CD14-positive monocyte (primary cell): ENCODE measurements around the gene FAM149B1. TPM values are rescaled to one million over a fixed set of nuclear protein-coding genes. Genes with fewer than 3 reads are reported as not detected.
"Not testable (repeated sequence)": the region's sequence is repeated elsewhere in the genome, so short reads cannot be mapped to it uniquely, and the experiment has no call there.

Source experiments
- DNase-seq, 3 donors: peaks; one replicate each; pipeline ENCODE4 v3.0.0-alpha.2; 2011 to 2022
- H2AFZ ChIP-seq: 2 replicates; pipeline ENCODE4 v1.6.0; 2012; ENCODE audit warnings: mild to moderate bottlenecking, low read depth, low read length, inconsistent platforms; ENCODE audit not compliant: insufficient read depth, poor library complexity, severe bottlenecking
- H3K27ac ChIP-seq, 2 donors: 1 replicate in 1 of 2; 2 replicates in 1 of 2; pipeline ENCODE4 v1.5.1; 2012 to 2013; ENCODE audit warnings: low read length in 2 of 2, control low read depth in 1 of 2, inconsistent platforms in 1 of 2, low read depth in 1 of 2, mild to moderate bottlenecking in 1 of 2
- H3K27me3 ChIP-seq, 2 donors: one replicate each; pipeline versions ENCODE4 v1.6.0 to v1.6.1; 2011 to 2013; ENCODE audit warnings: low read length in 2 of 2; ENCODE audit not compliant: control insufficient read depth in 2 of 2, insufficient read depth in 2 of 2
- H3K36me3 ChIP-seq, 2 donors: replicated peaks in 1 of 2; 1 replicate in 1 of 2; 2 replicates in 1 of 2; pipeline versions ENCODE4 v1.5.1 to v1.6.1; 2012 to 2013; ENCODE audit warnings: low read length in 2 of 2, control low read depth in 1 of 2, inconsistent platforms in 1 of 2, mild to moderate bottlenecking in 1 of 2; ENCODE audit not compliant: insufficient read depth in 2 of 2, control insufficient read depth in 1 of 2
- H3K4me1 ChIP-seq, 2 donors: 1 replicate in 1 of 2; 2 replicates in 1 of 2; pipeline versions ENCODE4 v1.5.1 to v1.6.1; 2012 to 2013; ENCODE audit warnings: low read length in 2 of 2, control low read depth in 1 of 2, inconsistent platforms in 1 of 2, mild to moderate bottlenecking in 1 of 2, moderate library complexity in 1 of 2; ENCODE audit not compliant: insufficient read depth in 2 of 2, control insufficient read depth in 1 of 2
- H3K4me2 ChIP-seq: replicated peaks from 2 replicates; pipeline ENCODE3; 2012; ENCODE audit warnings: low read length, moderate library complexity, mild to moderate bottlenecking; ENCODE audit not compliant: poor library complexity, severe bottlenecking; ENCODE audit errors: extremely low read depth
- H3K4me3 ChIP-seq, 3 experiments: fragments of 200-600 bp in 1 of 3; sonication (generic) in 1 of 3; replicated peaks in 1 of 3; 1 replicate in 2 of 3; 2 replicates in 1 of 3; pipeline ENCODE4 v1.5.1; 2011 to 2013; ENCODE audit warnings: low read length in 3 of 3, mild to moderate bottlenecking in 3 of 3, control low read depth in 2 of 3, low read depth in 2 of 3, inconsistent platforms in 1 of 3, moderate library complexity in 1 of 3
- H3K79me2 ChIP-seq: 2 replicates; pipeline ENCODE4 v1.6.0; 2012; ENCODE audit warnings: mild to moderate bottlenecking, control low read depth, inconsistent platforms, low read length, moderate library complexity; ENCODE audit not compliant: insufficient read depth
- H3K9ac ChIP-seq: 2 replicates; pipeline ENCODE4 v1.6.0; 2017; ENCODE audit warnings: low read length, mild to moderate bottlenecking; ENCODE audit not compliant: insufficient read depth, poor library complexity, severe bottlenecking
- H3K9me3 ChIP-seq, 2 donors: replicated peaks in 1 of 2; 1 replicate in 1 of 2; 2 replicates in 1 of 2; pipeline versions ENCODE4 v1.5.1 to v1.6.1; 2012 to 2013; ENCODE audit warnings: low read length in 2 of 2, control low read depth in 1 of 2; ENCODE audit not compliant: control insufficient read depth in 1 of 2, insufficient read depth in 1 of 2
- H4K20me1 ChIP-seq: 2 replicates; pipeline ENCODE4 v1.6.0; 2012; ENCODE audit warnings: mild to moderate bottlenecking, low read length, control low read depth, moderate library complexity; ENCODE audit not compliant: insufficient read depth
- H3K27ac Mint-ChIP-seq, 7 donors: one replicate each; pipeline ENCODE4 v1.8.0; 2020; ENCODE audit warnings: mild to moderate bottlenecking in 7 of 7, mixed read lengths in 7 of 7, moderate library complexity in 6 of 7, inconsistent platforms in 2 of 7
- H3K27me3 Mint-ChIP-seq, 3 donors: one replicate each; pipeline ENCODE4 v1.8.0; 2021 to 2022; ENCODE audit warnings: low read depth in 3 of 3, mild to moderate bottlenecking in 3 of 3, mixed read lengths in 3 of 3, moderate library complexity in 3 of 3, inconsistent platforms in 1 of 3
- H3K36me3 Mint-ChIP-seq, 2 donors: one replicate each; pipeline ENCODE4 v1.8.0; 2020; ENCODE audit warnings: mixed read lengths in 2 of 2, inconsistent platforms in 1 of 2, mild to moderate bottlenecking in 1 of 2
- H3K4me1 Mint-ChIP-seq: one replicate; pipeline ENCODE4 v1.8.0; 2020; ENCODE audit warnings: mild to moderate bottlenecking, mixed read lengths
- H3K4me3 Mint-ChIP-seq, 2 donors: one replicate each; pipeline ENCODE4 v1.8.0; 2020; ENCODE audit warnings: mild to moderate bottlenecking in 2 of 2, mixed read lengths in 2 of 2, moderate library complexity in 1 of 2
- H3K9me3 Mint-ChIP-seq, 7 donors: one replicate each; pipeline ENCODE4 v1.8.0; 2020 to 2022; ENCODE audit warnings: mixed read lengths in 7 of 7, mild to moderate bottlenecking in 6 of 7, moderate library complexity in 6 of 7, inconsistent platforms in 2 of 7
- WGBS: methylation state at CpG from one replicate; pipeline ENCODE4 v1.1.5; 2013; ENCODE audit warnings: missing lambda C conversion rate; ENCODE audit not compliant: insufficient coverage; 5-methylcytosine and 5-hydroxymethylcytosine counted together
- intact Hi-C, 2 donors: fragments of 100-400 bp; cut with micrococcal nuclease; formaldehyde crosslinking; loops; one replicate each; pipeline versions ENCODE4 v1.15.0 to v1.15.1; 2023
- polyA plus RNA-seq, 3 donors: library from polyadenylated mRNA; depleted of rRNA in 1 of 3; unstranded in 2 of 3; stranded (reverse) in 1 of 3; fragments of 300-500 nt in 2 of 3; fragments of >200 nt in 1 of 3; fragmentation: Illumina TruSeq in 2 of 3; gene quantifications; 1 replicate in 2 of 3; 2 replicates in 1 of 3; pipeline ENCODE4 v1.2.3, GENCODE V29; 2012 to 2021
- TF ChIP-seq, protein P1 (sequence below): fragments of 200-600 bp; IDR thresholded peaks from one replicate; pipeline ENCODE4 v1.8.0; 2022; ENCODE audit warnings: antibody characterized with exemption, mild to moderate bottlenecking

The FAM149B1 gene
- polyA plus RNA-seq, 3 donors, result 2.6 to 19.3 (median 2.6) TPM

DNA sequence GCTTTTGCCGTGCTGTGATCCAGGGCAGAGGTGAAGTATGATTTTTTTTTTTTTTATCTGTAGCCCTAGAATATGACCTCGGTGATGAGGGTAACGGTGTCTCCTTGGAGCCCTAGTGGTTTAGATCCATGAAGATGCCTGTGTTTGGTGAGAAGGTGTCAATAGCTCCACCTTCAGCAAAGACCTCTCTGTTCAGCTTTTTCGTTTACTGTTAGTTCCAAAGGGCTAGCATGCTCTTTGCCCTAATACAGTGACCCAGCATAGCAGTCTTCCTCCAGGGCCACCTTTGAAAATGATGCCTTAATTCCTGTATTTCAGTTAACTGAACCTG lies 85.3 kb downstream of the FAM149B1 start:
- Histone ChIP-seq H3K4me1 (peaks cover 18 to 19% of the 10 kb centered on the region in 2 donors), H3K79me2 (peaks cover 38% of the 10 kb centered on the region), H3K9me3 (peaks cover 0 to 4% of the 10 kb centered on the region in 2 donors), H3K9ac (peak overlapping the region; percentile 90), H2AFZ (peak overlapping the region; percentile 93), H3K4me3 (peak overlapping the region; percentile 68 to 91 (median 90)), H3K27ac (peak overlapping the region in 1 of 2 donors; percentile 97), H3K4me2 (peak overlapping the region; percentile 81), H3K27me3 (no peaks in the 10 kb centered on the region), H3K36me3 (peaks cover 8 to 20% of the 10 kb centered on the region in 2 donors), H4K20me1 (no peaks in the 10 kb centered on the region)
- H3K27me3 Mint-ChIP-seq, result peaks cover 0 to 2% (median 0%) of the 10 kb centered on the region in 3 donors
- 0% methylated on average over 3 of the region's 4 CpGs for whole genome bisulfite sequencing
- peak overlapping the region; percentile 96 to 99 (median 98) for H3K27ac Mint-ChIP-seq
- peaks cover 24% of the 10 kb centered on the region for H3K4me1 Mint-ChIP-seq
- peaks cover 0 to 5% (median 2%) of the 10 kb centered on the region in 7 donors for H3K9me3 Mint-ChIP-seq
- intact Hi-C loops, result no loop called here
- H3K36me3 Mint-ChIP-seq, result peaks cover 17 to 21% of the 10 kb centered on the region in 2 donors
- no peak for DNase-seq
- H3K4me3 Mint-ChIP-seq, result peak overlapping the region; percentile 98 to 99
- TF ChIP-seq, protein P1, sequence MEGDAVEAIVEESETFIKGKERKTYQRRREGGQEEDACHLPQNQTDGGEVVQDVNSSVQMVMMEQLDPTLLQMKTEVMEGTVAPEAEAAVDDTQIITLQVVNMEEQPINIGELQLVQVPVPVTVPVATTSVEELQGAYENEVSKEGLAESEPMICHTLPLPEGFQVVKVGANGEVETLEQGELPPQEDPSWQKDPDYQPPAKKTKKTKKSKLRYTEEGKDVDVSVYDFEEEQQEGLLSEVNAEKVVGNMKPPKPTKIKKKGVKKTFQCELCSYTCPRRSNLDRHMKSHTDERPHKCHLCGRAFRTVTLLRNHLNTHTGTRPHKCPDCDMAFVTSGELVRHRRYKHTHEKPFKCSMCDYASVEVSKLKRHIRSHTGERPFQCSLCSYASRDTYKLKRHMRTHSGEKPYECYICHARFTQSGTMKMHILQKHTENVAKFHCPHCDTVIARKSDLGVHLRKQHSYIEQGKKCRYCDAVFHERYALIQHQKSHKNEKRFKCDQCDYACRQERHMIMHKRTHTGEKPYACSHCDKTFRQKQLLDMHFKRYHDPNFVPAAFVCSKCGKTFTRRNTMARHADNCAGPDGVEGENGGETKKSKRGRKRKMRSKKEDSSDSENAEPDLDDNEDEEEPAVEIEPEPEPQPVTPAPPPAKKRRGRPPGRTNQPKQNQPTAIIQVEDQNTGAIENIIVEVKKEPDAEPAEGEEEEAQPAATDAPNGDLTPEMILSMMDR, result no peak

DNA sequence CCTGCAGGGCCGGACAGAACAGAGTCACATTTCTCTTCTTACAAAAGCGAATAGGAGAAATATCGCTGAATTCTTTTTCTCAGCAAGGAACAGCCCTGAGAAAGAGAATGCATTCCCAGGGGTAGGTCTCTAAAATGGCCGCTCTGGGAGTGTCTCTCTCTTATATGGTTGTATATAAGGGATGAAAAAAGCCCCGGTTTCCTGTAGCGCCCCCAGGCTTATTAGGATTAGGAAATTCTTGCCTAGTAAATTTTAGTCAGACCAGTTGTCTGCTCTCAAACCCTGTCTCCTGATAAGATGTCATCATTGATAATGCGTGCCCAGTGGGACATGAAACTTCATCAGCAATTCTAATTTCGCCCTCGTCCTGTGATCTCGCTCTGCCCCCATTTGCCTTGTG lies 90.7 kb downstream of the FAM149B1 start:
- H3K27me3 ChIP-seq, H3K27ac Mint-ChIP-seq, H4K20me1 ChIP-seq, H3K36me3 Mint-ChIP-seq, H3K9ac ChIP-seq, H3K4me3 Mint-ChIP-seq, H3K27me3 Mint-ChIP-seq, H3K4me1 Mint-ChIP-seq, H3K4me3 ChIP-seq, intact Hi-C loops, H3K4me2 ChIP-seq, H3K36me3 ChIP-seq, H3K79me2 ChIP-seq, H2AFZ ChIP-seq, H3K27ac ChIP-seq, H3K4me1 ChIP-seq, DNase-seq: not testable (repeated sequence)
- H3K9me3 ChIP-seq, result peaks cover 16 to 22% of the 10 kb centered on the region in 2 donors
- 100% methylated on average over 5 of the region's 10 CpGs for WGBS
- H3K9me3 Mint-ChIP-seq, result peaks cover 7 to 30% (median 28%) of the 10 kb centered on the region in 7 donors
